Calu3 (cell line): ENCODE data around the gene ZNF532. TPM values are rescaled to one million over a fixed set of nuclear protein-coding genes. Genes with fewer than 3 reads are reported as not detected.
A peak's percentile ranks its signal among the peaks of the same experiment; 100 is the strongest.

ENCODE experiments used
- BruUV-seq: library from RNA; stranded (reverse); fragments of 400-500 nt; replicated peaks from 2 replicates; lab custom pipeline; 2021; lab: Mats Ljungman, UMichigan
- CTCF ChIA-PET: fragments of 300-600 bp; sonication (Branson Sonifier 250); formaldehyde crosslinking; loops from one replicate; lab custom pipeline; 2022; ENCODE audit warnings: antibody characterized with exemption; lab: Charles Lee
- DNase-seq: peaks from one replicate; pipeline ENCODE4 v3.0.0; 2022
- H3K27ac Mint-ChIP-seq: one replicate; pipeline ENCODE4 v1.8.0; 2022; ENCODE audit warnings: mixed read lengths; ENCODE audit not compliant: unreplicated experiment
- H3K27me3 Mint-ChIP-seq: one replicate; pipeline ENCODE4 v1.8.0; 2022; ENCODE audit warnings: mixed read lengths; ENCODE audit not compliant: unreplicated experiment
- H3K36me3 Mint-ChIP-seq: one replicate; pipeline ENCODE4 v1.8.0; 2022; ENCODE audit warnings: mild to moderate bottlenecking, moderate library complexity, mixed read lengths; ENCODE audit not compliant: insufficient read depth, unreplicated experiment
- H3K4me1 Mint-ChIP-seq: one replicate; pipeline ENCODE4 v1.8.0; 2022; ENCODE audit warnings: mild to moderate bottlenecking, low read depth, mixed read lengths; ENCODE audit not compliant: unreplicated experiment
- H3K4me3 Mint-ChIP-seq: one replicate; pipeline ENCODE4 v1.8.0; 2022; ENCODE audit warnings: mild to moderate bottlenecking, low read depth, moderate library complexity, mixed read lengths; ENCODE audit not compliant: unreplicated experiment
- H3K9me3 Mint-ChIP-seq: one replicate; pipeline ENCODE4 v1.8.0; 2022; ENCODE audit warnings: low read depth, mixed read lengths; ENCODE audit not compliant: unreplicated experiment
- CTCF ChIP-seq: fragments of 200-600 bp; IDR thresholded peaks from one replicate; pipeline ENCODE4 v1.8.0; 2022; ENCODE audit warnings: antibody characterized with exemption; ENCODE audit not compliant: unreplicated experiment
- intact Hi-C: fragments of 100-400 bp; cut with micrococcal nuclease; formaldehyde crosslinking; loops from one replicate; pipeline ENCODE4 v1.10.0; 2022; ENCODE audit not compliant: unreplicated experiment
- total RNA-seq: library from RNA; stranded (reverse); gene quantifications from 2 replicates; pipeline ENCODE4 v1.2.3, GENCODE V29; 2022

Gene ZNF532
- total RNA-seq, 1 experiment from 2014 or later: 150 TPM

- no peak for TF ChIP-seq CTCF
Observed at GRCh38 chr18:58941426-58942099, 76.9 kb downstream of the ZNF532 start.

DNA sequence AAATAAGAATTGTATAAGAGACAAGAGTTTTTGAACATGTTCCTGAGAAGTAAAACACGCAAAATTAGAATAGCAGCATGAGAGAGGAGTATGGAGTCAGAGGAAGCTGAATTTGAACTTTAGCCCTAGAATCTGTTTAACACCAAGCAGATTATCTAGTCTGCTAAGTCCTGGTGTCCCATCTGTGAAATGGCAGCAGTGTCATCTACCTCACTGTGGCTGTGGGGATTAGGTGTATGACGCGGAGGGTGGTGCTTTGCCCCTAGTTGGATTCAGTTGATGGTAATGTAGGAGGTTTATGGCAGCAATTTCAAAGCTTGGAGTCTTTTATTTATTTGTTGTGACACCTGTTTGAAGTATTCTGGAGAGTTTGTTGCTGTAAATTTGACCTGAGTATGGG, 79.2 kb downstream of the ZNF532 start:
- Mint-ChIP-seq H3K27ac (no peak overlapping the region), H3K9me3 (no peaks in the 10 kb centered on the region), H3K4me3 (no peak overlapping the region), H3K27me3 (no peaks in the 10 kb centered on the region), H3K36me3 (peaks cover 83% of the 10 kb centered on the region), H3K4me1 (peaks cover 13% of the 10 kb centered on the region)
- BruUV-seq: no TSS peak
- intact Hi-C loops: no loop called here
- no peak for DNase-seq
- CTCF ChIA-PET: no interaction called here
- no peak for TF ChIP-seq CTCF

More at GRCh38 chr18:58941426-58942099, 76.9 kb downstream of the ZNF532 start:
- peak overlapping the region; percentile 22 for H3K27ac Mint-ChIP-seq
- H3K27me3 Mint-ChIP-seq: no peaks in the 10 kb centered on the region
- CTCF ChIA-PET: no interaction called here
- no TSS peak for BruUV-seq
- H3K36me3 Mint-ChIP-seq: peaks cover 84% of the 10 kb centered on the region
- DNase-seq: no peak
- H3K4me1 Mint-ChIP-seq: peaks cover 23% of the 10 kb centered on the region
- no peaks in the 10 kb centered on the region for H3K9me3 Mint-ChIP-seq
- no peak overlapping the region for H3K4me3 Mint-ChIP-seq
- intact Hi-C loops: no loop called here

GRCh38 chr18:58947136-58947732, 82.6 kb downstream of the ZNF532 start:
- Mint-ChIP-seq H3K27ac (no peak overlapping the region), H3K4me3 (no peak overlapping the region), H3K27me3 (no peaks in the 10 kb centered on the region), H3K9me3 (no peaks in the 10 kb centered on the region), H3K36me3 (peaks cover 77% of the 10 kb centered on the region), H3K4me1 (peaks cover 21% of the 10 kb centered on the region)
- BruUV-seq: no TSS peak
- intact Hi-C loops: no loop called here
- CTCF ChIA-PET: no interaction called here
- no peak for DNase-seq
- no peak for TF ChIP-seq CTCF

DNA sequence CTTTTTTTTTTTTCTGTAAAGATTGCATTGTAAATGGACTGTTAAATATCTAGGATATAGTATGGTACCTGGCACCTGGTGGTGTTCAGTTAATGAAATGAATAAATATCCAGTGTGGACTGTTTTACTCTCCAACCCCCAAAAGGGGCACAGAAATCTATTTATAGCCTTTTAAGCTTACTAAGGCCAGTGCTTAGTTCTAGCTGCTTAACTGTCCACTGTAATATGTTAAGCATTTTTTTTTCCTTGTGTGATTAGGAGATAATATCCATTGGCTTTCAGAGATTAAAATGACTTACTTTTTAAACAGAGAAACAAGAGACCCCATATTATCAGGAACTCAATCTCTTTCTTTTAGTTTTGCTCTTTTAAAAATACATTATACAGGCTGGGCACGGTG, 84.4 kb downstream of the ZNF532 start:
- CTCF ChIA-PET: no interaction called here
- H3K27me3 Mint-ChIP-seq: no peaks in the 10 kb centered on the region
- H3K27ac Mint-ChIP-seq: no peak overlapping the region
- peaks cover 75% of the 10 kb centered on the region for H3K36me3 Mint-ChIP-seq
- DNase-seq: no peak
- BruUV-seq: no TSS peak
- no peak for TF ChIP-seq CTCF
- peaks cover 39% of the 10 kb centered on the region for H3K4me1 Mint-ChIP-seq
- H3K4me3 Mint-ChIP-seq: no peak overlapping the region
- intact Hi-C loops: no loop called here
- no peaks in the 10 kb centered on the region for H3K9me3 Mint-ChIP-seq
